ENCODE measurements around the gene ANKS1B. TPM values are rescaled to one million over a fixed set of nuclear protein-coding genes. Genes with fewer than 3 reads are reported as not detected.

Gene ANKS1B
- total RNA-seq, 6 experiments from 2014 or later = 0.31 to 0.66 (median 0.37) TPM

DNA sequence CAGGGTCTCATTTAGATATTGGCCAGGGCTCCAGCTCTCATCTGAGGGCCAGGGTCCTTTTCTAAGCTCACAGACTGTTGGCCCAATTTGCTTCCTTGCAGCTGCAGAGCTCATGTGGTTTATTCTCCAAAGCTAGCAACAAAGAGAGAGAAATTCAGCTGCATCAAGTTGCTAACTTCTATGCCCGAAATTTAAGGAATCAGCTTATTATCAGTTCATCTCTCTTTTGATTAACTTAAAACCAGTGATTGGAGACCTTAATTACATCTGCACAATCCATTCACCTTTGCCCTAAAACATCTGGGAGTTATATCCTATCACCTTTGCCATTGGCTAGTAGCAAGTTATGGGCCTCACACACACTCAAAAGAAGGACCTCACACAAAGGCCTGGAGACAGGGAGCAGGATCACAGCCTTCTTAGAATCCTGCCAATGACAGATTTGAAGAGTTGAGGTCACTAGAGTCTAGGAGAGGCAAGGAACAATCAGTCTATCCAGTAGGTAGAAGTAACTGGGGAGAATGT is 596.0 kb downstream of the ANKS1B start:
- Mint-ChIP-seq H3K27me3 (ENCODE audit: insufficient read depth) (no peaks in the 10 kb centered on the region), H3K4me1 (ENCODE audit: low read depth) (no peaks in the 10 kb centered on the region), H3K36me3 (ENCODE audit: low read depth) (no peaks in the 10 kb centered on the region), H3K4me3 (no peak overlapping the region), H3K27ac (no peak overlapping the region), H3K9me3 (peaks cover 32% of the 10 kb centered on the region)
- no peak for DNase-seq
- TF ChIP-seq, protein P1, sequence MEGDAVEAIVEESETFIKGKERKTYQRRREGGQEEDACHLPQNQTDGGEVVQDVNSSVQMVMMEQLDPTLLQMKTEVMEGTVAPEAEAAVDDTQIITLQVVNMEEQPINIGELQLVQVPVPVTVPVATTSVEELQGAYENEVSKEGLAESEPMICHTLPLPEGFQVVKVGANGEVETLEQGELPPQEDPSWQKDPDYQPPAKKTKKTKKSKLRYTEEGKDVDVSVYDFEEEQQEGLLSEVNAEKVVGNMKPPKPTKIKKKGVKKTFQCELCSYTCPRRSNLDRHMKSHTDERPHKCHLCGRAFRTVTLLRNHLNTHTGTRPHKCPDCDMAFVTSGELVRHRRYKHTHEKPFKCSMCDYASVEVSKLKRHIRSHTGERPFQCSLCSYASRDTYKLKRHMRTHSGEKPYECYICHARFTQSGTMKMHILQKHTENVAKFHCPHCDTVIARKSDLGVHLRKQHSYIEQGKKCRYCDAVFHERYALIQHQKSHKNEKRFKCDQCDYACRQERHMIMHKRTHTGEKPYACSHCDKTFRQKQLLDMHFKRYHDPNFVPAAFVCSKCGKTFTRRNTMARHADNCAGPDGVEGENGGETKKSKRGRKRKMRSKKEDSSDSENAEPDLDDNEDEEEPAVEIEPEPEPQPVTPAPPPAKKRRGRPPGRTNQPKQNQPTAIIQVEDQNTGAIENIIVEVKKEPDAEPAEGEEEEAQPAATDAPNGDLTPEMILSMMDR (IDR thresholded peaks at IDR 0.05) = no peak

DNA sequence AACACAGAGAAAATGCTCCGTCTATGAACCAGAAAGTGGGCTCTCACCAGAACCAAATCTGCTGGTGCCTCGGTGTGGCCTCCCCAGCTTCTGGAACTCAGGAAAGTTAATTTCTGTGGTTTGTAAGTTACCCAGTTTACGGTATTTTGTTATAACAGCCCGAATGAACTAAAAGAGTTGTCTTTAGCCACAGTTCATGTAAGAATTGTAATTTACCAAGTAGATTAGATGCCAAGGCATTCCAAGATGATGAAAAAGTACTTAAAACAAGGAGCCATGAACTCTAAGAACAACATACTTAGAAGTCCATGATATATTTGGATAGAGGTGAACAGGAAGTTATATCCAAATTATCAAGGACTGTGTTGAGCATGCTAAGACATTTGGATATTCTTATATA is 597.1 kb downstream of the ANKS1B start:
- Mint-ChIP-seq H3K27me3 (ENCODE audit: insufficient read depth) (no peaks in the 10 kb centered on the region), H3K27ac (no peak overlapping the region), H3K9me3 (peaks cover 42% of the 10 kb centered on the region), H3K4me1 (ENCODE audit: low read depth) (no peaks in the 10 kb centered on the region), H3K4me3 (no peak overlapping the region), H3K36me3 (ENCODE audit: low read depth) (peaks cover 5% of the 10 kb centered on the region; the same call in 1 of the 2 replicates)
- DNase-seq = no peak
- TF ChIP-seq, protein P1 (IDR thresholded peaks at IDR 0.05) = no peak

DNA sequence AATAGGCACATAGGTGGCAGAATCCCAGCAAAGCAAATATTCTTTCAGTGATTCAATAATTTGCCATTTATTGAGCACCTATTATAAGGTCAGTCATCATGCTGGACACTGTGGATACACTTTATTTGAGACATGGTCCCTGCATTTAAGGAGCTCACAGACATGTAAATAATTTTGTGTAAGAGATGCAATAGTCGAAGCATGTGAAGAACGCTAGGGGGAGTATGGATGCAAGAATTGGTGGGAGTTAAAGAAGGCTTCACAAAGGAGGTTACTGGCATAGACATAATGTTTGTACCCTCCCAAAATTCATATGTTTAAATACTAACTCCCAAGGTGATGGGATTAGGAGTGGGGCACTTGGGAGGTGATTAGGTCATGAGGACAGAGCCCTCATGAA is 597.8 kb downstream of the ANKS1B start:
- Mint-ChIP-seq H3K9me3 (peaks cover 47% of the 10 kb centered on the region), H3K27ac (no peak overlapping the region), H3K36me3 (ENCODE audit: low read depth) (peaks cover 5% of the 10 kb centered on the region; the same call in 1 of the 2 replicates), H3K27me3 (ENCODE audit: insufficient read depth) (no peaks in the 10 kb centered on the region), H3K4me1 (ENCODE audit: low read depth) (no peaks in the 10 kb centered on the region), H3K4me3 (no peak overlapping the region)
- no peak for DNase-seq
- TF ChIP-seq, protein P1 (IDR thresholded peaks at IDR 0.05) = no peak

DNA sequence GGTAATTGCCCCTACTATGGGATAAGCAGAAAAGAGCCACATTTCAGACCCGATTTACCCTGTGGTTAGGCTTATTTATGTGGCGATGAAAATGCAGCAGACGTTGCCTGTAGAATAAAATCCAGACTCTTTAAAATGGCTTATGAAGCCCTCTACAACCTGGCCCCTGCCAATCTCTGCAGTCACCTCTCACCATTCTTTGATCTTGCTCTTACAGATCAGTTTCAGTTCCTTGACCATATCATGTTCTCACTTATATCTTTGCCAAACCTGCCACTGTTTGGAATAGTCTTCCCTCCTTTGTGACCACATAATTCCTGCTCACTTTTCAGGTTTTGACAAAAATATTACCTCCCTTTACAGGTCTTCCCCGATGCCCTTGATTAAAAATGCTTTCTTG is 601.5 kb downstream of the ANKS1B start:
- H3K9me3 Mint-ChIP-seq = peaks cover 41% of the 10 kb centered on the region
- H3K27ac Mint-ChIP-seq = no peak overlapping the region
- no peak overlapping the region for H3K4me3 Mint-ChIP-seq
- H3K36me3 Mint-ChIP-seq (ENCODE audit: low read depth) = peaks cover 5% of the 10 kb centered on the region; the same call in 1 of the 2 replicates
- no peak for DNase-seq
- TF ChIP-seq, protein P1 (IDR thresholded peaks at IDR 0.05) = no peak
- no peaks in the 10 kb centered on the region for H3K27me3 Mint-ChIP-seq (ENCODE audit: insufficient read depth)
- no peaks in the 10 kb centered on the region for H3K4me1 Mint-ChIP-seq (ENCODE audit: low read depth)

DNA sequence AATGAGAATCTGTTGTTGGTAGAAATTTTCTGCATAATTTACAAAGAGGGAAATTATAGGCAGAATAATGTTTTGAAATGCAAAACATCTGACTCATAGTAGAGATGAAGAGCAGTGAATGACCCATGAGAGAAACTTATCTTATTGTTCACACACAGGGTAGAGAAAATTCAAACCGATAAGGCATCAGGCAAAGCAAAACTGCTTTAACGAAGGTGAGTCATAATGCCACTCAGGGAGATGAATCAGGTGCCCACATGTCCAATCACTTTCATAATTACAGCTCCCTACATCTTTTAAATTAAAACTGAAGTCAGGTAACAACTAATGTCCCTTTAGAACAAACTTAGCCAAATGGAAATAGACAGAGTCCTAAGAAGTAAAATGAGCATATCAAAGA is 602.7 kb downstream of the ANKS1B start:
- peaks cover 45% of the 10 kb centered on the region for H3K9me3 Mint-ChIP-seq
- H3K4me1 Mint-ChIP-seq (ENCODE audit: low read depth) = no peaks in the 10 kb centered on the region
- TF ChIP-seq, protein P1 (IDR thresholded peaks at IDR 0.05) = no peak
- DNase-seq = no peak
- no peak overlapping the region for H3K27ac Mint-ChIP-seq
- peaks cover 5% of the 10 kb centered on the region; the same call in 1 of the 2 replicates for H3K36me3 Mint-ChIP-seq (ENCODE audit: low read depth)
- no peaks in the 10 kb centered on the region for H3K27me3 Mint-ChIP-seq (ENCODE audit: insufficient read depth)
- H3K4me3 Mint-ChIP-seq = no peak overlapping the region
